ENCODE results near the gene SLC26A9.

Gene SLC26A9, protein sequence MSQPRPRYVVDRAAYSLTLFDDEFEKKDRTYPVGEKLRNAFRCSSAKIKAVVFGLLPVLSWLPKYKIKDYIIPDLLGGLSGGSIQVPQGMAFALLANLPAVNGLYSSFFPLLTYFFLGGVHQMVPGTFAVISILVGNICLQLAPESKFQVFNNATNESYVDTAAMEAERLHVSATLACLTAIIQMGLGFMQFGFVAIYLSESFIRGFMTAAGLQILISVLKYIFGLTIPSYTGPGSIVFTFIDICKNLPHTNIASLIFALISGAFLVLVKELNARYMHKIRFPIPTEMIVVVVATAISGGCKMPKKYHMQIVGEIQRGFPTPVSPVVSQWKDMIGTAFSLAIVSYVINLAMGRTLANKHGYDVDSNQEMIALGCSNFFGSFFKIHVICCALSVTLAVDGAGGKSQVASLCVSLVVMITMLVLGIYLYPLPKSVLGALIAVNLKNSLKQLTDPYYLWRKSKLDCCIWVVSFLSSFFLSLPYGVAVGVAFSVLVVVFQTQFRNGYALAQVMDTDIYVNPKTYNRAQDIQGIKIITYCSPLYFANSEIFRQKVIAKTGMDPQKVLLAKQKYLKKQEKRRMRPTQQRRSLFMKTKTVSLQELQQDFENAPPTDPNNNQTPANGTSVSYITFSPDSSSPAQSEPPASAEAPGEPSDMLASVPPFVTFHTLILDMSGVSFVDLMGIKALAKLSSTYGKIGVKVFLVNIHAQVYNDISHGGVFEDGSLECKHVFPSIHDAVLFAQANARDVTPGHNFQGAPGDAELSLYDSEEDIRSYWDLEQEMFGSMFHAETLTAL

DNA sequence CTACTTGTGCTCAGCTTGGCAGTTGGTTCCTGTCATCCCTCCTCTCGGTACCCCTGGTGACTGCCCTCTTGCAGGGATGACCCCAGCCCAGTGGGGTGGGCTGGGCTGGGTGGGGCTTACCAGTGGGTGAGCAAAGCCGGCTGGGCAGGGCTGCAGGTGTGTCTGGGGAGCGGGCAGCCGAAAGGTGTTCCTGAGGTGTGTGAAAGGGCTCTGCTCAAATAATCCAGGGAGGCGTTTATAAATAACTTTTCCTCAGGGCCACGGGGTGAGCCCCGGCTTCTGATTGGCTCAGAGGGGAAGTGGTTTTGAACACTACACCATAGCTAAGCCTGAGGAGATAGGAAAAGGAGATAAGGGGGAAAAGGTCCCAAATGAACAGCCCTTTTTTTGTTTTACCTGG, at the start of gene SLC26A9:
TSS of gene SLC26A9 (minus strand) at position 212 of the 400 bp plus-strand sequence. CDS start 7,636 bp downstream, outside the sequence.
- no peak for DNase-seq

GRCh38 chr1:205992218-205992882, 49.1 kb upstream of the SLC26A9 start:
- DNase-seq, result no peak

DNA sequence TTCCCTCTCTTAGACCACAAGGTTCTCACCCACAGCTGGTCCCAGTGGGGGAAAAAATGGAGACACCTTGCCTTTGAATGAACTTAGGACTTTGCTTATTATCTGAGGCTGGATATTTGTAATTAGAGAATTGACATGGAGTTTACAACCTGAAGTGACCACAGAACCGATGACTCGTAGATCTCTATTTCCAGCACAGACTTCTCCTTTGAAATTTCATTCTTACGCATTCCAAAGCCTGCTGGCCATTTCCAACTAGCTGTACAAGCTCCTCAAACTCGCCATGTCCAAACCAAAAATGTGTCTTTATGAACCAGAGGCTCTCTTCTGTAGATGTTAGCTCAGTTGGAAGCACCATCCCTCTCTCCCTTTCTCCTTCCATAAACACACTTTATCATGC, 48.0 kb upstream of the SLC26A9 start:
- no peak for DNase-seq

DNA sequence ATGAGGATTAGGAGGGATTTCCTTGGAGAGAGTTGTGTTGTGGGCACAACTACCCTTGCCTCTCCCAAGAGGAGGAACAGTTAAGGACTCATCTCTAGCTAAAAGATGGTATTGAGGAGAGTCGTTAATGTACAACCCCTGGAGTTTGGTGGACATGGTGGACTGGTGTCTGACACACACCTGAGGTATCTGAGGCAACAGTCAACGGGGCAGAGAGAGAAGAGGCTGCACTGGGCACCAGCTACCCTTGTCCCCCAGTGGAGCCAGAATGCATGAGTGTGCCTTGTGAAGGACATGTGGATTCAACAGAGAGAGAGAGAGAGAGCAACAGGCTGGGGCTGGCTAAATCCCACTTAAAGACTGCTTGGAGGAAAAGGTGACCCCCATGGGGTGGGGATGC, 47.0 kb upstream of the SLC26A9 start:
- no peak for DNase-seq

- DNase-seq, result no peak
These were observed 46.5 kb upstream of the SLC26A9 start for GRCh38 chr1:205989786-205990185.

- DNase-seq, result no peak
These were observed 45.3 kb upstream of the SLC26A9 start for GRCh38 chr1:205988585-205988995.

DNA sequence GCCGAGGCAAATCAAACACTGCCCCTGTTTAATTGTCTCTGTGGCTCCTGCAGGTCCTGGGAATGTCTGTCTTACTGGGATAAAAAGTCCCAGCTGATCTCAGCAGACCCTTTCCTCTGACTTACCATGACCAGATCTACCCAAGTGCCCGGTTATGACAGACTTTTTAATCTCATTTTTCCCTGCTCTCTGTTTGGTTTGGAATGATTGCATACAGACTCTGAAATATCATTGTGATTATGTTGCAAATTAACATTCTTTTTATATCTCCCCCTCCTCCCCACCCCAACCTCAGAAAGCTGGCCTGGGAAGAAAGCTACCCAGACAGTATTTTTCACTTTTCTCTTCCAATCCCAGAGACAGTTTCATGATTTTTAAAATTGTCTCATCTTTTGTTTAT, 43.6 kb upstream of the SLC26A9 start:
- DNase-seq, result no peak

DNA sequence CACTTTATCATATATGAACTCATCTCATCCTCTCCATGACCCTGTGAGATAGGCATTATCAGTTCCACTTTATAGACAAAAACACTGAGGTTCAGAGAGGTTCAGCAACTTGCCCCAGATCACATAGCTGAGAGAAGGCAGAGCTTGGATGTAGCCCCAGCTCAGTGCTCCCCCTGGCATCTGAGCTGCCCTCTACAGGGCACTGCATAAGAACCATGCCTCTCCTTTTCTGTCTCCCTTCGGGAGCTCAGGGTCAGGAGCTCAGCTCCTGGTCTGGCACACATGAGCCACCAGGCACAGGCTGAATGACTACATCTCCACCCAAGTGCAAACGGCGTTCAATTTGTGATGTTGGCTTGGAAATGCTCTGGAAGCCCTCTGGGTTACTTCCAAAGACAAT, 43.0 kb upstream of the SLC26A9 start:
- no peak for DNase-seq

DNA sequence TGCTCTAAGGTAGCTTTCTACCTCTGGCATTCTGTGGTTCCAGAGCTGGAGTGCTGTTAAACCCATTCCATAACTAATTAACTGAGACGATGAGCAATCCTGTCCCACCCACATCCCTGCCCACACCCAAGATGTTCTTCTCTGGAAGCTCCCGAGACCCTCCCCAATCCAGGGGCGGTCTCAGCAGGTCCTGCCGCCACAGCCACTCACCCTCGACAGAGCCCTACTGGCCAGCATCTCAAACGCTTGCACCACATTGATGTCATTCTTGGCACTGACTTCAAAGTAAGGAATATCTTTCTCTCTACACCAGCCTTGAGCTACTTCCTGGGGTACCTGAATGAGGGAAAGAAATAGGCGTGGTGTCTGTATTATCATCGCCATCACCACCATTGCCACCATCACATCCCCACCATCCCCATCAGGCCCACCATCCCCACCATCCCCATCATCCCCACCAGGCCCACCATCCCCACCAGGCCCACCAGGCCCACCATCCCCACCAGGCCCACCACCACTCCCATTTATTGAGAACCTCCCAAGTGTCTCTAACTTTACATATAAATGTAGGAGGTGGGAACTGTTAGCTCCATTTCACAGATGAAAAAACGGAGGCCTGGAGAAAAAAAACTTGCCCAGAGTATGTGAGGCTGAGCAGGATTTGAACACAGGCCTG, 42.2 kb upstream of the SLC26A9 start:
- no peak for DNase-seq

GRCh38 chr1:205983925-205984725, 40.9 kb upstream of the SLC26A9 start:
- DNase-seq, result no peak

- DNase-seq, result no peak
These were observed 38.0 kb upstream of the SLC26A9 start for GRCh38 chr1:205981257-205981656.

GRCh38 chr1:205980237-205980870, 37.1 kb upstream of the SLC26A9 start:
- DNase-seq, result no peak

DNA sequence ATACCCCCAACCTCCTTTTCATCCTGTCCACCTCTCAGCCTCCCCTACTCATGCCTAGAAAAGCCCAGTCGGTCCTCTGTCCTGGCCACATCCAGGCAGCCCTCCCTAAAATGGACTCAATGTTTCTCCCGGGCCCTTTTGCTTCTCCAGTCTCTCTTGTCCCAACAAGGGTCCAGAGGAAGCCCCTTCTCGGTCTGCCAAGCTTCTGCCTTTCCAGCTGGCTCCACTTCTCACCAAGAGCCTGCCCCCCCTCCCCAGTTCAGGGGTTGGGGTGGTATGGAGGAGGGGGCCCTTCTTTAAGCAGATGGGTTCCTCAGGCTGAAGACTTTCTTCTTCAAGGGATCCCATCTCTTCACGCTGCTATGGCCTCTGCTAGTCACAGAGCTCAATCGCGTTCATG, 36.0 kb upstream of the SLC26A9 start:
- DNase-seq, result no peak

DNA sequence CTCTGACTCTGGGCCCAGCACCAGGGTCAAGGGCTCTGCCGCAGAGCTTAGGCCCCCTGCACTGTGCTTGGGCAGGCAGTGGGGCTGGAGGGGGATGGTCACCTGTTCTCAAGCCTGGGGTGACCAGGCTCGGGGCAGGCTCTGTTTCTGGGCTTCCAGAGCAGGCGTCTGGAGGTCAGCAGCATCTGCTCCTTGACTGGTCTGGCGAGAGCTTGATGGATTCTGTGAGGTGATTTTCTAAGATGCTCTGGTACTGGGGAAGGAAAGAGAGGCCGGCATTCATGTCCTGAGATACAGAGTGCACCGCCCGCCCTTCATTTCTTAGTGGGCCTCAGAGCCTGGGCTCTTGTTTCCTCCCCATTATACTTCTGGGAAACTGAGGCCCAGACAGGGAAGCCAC, 35.4 kb upstream of the SLC26A9 start:
- no peak for DNase-seq

DNA sequence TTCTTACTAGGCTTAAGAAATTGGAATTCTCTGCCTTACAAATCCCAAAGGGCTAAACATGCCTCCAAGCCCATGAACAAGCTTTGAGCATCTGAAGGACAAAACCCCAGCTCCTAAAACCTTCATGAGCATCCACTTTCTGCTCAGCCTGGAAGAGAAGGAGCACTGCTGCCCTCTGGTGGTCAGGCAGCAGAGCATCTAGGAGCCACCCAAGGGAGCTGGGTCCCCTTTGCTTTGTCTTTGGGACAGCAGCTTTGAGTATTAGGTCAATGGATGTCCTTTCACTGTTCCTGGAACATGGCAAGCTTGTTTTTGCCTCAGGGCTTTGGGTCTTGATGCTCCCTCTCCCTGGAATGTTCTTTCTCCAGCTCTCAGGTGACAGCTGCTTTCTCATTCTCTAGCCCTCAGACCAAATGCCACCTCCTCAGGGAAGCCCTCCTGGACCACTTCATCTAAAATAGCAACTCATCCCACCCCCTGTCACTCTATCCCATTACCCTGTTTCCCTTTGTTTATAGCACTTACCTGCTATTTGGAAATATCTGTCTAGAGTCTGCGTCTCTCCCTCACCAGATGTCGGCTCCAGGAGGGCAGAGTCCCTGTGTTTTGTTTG, 34.3 kb upstream of the SLC26A9 start:
- DNase-seq, result peak; percentile 65

- DNase-seq, result no peak
These were observed 33.6 kb upstream of the SLC26A9 start for GRCh38 chr1:205976708-205977401.

- DNase-seq, result no peak
These were observed 32.8 kb upstream of the SLC26A9 start for GRCh38 chr1:205976036-205976435.

- DNase-seq, result no peak
These were observed 32.2 kb upstream of the SLC26A9 start for GRCh38 chr1:205975387-205975998.

- no peak for DNase-seq
These were observed 31.5 kb upstream of the SLC26A9 start for GRCh38 chr1:205974712-205975111.
